Measurements from ENCODE around the gene PIK3C3. TPM values are rescaled to one million over a fixed set of nuclear protein-coding genes. Genes with fewer than 3 reads are reported as not detected.

PIK3C3 gene
- total and polyA plus RNA-seq, 2 of the 8 experiments (the other 6 are each of a cell fraction or from before 2014, with no cell fraction given) = 15.3 to 47.4 TPM

DNA sequence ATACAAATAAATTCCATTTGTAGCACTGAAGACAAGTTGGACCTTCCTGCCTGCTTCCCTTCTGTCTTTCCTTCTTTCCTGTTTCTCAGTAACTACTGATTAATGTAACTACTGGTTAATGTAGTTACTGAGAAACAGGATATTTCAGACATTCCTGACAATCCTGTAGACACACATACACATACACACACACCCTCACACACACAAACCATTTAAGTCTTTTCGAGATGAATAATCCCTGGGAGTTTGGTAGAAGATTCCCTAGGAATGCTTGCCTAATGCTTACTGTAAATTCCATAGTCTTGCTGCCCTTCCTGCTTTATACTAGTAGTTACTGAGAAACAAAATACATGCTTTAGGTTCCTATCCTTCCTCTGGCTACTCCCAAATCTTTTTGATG, 83.9 kb downstream of the PIK3C3 start (continued):
- TF ChIP-seq POLR2A (IDR thresholded peaks at IDR 0.05; ENCODE audit: control extremely low read depth in 1 of 2, low read depth in 2 of 2, low read length in 2 of 2) = no peak
